ENCODE measurements around the gene RPS21. TPM values are rescaled to one million over a fixed set of nuclear protein-coding genes. Genes with fewer than 3 reads are reported as not detected.

Gene RPS21
- total and polyA plus RNA-seq, 9 of the 15 experiments (the other 6 are each of a cell fraction or from before 2014, with no cell fraction given), result 1,380 to 5,647 (median 3,091) TPM

GRCh38 chr20:62405108-62405980 is 18.4 kb downstream of the RPS21 start (continued):
- TF ChIP-seq, protein P1, sequence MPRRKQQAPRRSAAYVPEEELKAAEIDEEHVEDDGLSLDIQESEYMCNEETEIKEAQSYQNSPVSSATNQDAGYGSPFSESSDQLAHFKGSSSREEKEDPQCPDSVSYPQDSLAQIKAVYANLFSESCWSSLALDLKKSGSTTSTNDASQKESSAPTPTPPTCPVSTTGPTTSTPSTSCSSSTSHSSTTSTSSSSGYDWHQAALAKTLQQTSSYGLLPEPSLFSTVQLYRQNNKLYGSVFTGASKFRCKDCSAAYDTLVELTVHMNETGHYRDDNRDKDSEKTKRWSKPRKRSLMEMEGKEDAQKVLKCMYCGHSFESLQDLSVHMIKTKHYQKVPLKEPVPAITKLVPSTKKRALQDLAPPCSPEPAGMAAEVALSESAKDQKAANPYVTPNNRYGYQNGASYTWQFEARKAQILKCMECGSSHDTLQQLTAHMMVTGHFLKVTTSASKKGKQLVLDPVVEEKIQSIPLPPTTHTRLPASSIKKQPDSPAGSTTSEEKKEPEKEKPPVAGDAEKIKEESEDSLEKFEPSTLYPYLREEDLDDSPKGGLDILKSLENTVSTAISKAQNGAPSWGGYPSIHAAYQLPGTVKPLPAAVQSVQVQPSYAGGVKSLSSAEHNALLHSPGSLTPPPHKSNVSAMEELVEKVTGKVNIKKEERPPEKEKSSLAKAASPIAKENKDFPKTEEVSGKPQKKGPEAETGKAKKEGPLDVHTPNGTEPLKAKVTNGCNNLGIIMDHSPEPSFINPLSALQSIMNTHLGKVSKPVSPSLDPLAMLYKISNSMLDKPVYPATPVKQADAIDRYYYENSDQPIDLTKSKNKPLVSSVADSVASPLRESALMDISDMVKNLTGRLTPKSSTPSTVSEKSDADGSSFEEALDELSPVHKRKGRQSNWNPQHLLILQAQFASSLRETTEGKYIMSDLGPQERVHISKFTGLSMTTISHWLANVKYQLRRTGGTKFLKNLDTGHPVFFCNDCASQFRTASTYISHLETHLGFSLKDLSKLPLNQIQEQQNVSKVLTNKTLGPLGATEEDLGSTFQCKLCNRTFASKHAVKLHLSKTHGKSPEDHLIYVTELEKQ (CRISPR knock-in tag; IDR thresholded peaks at IDR 0.05), result no peak
- TF ChIP-seq PML (IDR thresholded peaks at IDR 0.05; ENCODE audit: low read length), result no peak
- no peak for TF ChIP-seq ZNF175 (CRISPR knock-in tag; IDR thresholded peaks at IDR 0.05; ENCODE audit: low read depth)
- TF ChIP-seq MTA1 (IDR thresholded peaks at IDR 0.05; ENCODE audit: borderline replicate concordance), result no peak
- TF ChIP-seq KDM5B (IDR thresholded peaks at IDR 0.05; ENCODE audit: insufficient replicate concordance, low read depth, low read length), result peak; percentile 3
- TF ChIP-seq CREB1 (IDR thresholded peaks at IDR 0.05), result 0 out of 2 replicates have a peak, but pooled peaks have one; percentile 22
- peak; percentile 85 for TF ChIP-seq CREB1 (CRISPR knock-in tag; IDR thresholded peaks at IDR 0.05)
- no peak for TF ChIP-seq RBM25 (IDR thresholded peaks at IDR 0.05; ENCODE audit: low read depth, low read length, severe bottlenecking)
- TF ChIP-seq BHLHE40 (IDR thresholded peaks at IDR 0.05; ENCODE audit: low read length), result 0 out of 2 replicates have a peak, but pooled peaks have one; percentile 19
- peak; percentile 46; the same call in 1 of the 2 replicates for TF ChIP-seq CTBP1 (IDR thresholded peaks at IDR 0.05; ENCODE audit: borderline replicate concordance)
- no peak for TF ChIP-seq SNAPC5 (CRISPR knock-in tag; IDR thresholded peaks at IDR 0.05)
- TF ChIP-seq HIVEP1 (CRISPR knock-in tag; IDR thresholded peaks at IDR 0.05), result no peak
- peak; percentile 91 for TF ChIP-seq CEBPG (CRISPR knock-in tag; IDR thresholded peaks at IDR 0.05)
- TF ChIP-seq CEBPG (tag; conservative IDR thresholded peaks at IDR 0.05 in 1 of 2, IDR thresholded peaks at IDR 0.05 in 1 of 2), result peak; percentile 66 to 80
- no peak for TF ChIP-seq CBX5 (IDR thresholded peaks at IDR 0.05; ENCODE audit: borderline replicate concordance, low read depth)
- TF ChIP-seq CTCFL (IDR thresholded peaks at IDR 0.05; ENCODE audit: borderline replicate concordance, insufficient read depth, low read depth, low read length, poor library complexity, severe bottlenecking), result no peak
- no peak for TF ChIP-seq RBM14 (IDR thresholded peaks at IDR 0.05; ENCODE audit: borderline replicate concordance, insufficient read depth, low read depth, low read length)
- TF ChIP-seq CEBPB (tag; IDR thresholded peaks at IDR 0.05), result peak; percentile 98
- no peak for TF ChIP-seq SRSF9 (IDR thresholded peaks at IDR 0.05; ENCODE audit: borderline replicate concordance, low read depth, low read length)
- TF ChIP-seq RUNX1 (IDR thresholded peaks at IDR 0.05; ENCODE audit: low read depth), result no peak
- peak; percentile 32; the same call in 1 of the 2 replicates for TF ChIP-seq TFAP4 (CRISPR knock-in tag; IDR thresholded peaks at IDR 0.05; ENCODE audit: borderline replicate concordance)
- TF ChIP-seq RNF2 (IDR thresholded peaks at IDR 0.05), result no peak
